NCI-H82 (cell line): ENCODE data around the gene POLR1A.

Experiments used
- DNase-seq: peaks from one replicate; lab custom pipeline; 2025; lab: John Stamatoyannopoulos, UW

Gene POLR1A

GRCh38 chr2:86105252-86105968 lies at the start of gene POLR1A:
POLR1A (minus strand) TSS chr2:86105886; CDS start chr2:86105776, 110 bp downstream.
- DNase-seq = peak; percentile 96

- DNase-seq = no peak
Observed at GRCh38 chr2:86150502-86150901, 44.8 kb upstream of the POLR1A start.

GRCh38 chr2:86147793-86148192 lies 42.1 kb upstream of the POLR1A start:
- DNase-seq = no peak

- DNase-seq = no peak
Observed at GRCh38 chr2:86143926-86144685, 38.4 kb upstream of the POLR1A start.

GRCh38 chr2:86143307-86143706 lies 37.6 kb upstream of the POLR1A start:
- DNase-seq = no peak

- no peak for DNase-seq
Observed at GRCh38 chr2:86142436-86143257, 37.0 kb upstream of the POLR1A start.

GRCh38 chr2:86140969-86141392 lies 35.3 kb upstream of the POLR1A start:
- DNase-seq = no peak

- DNase-seq = no peak
Observed at GRCh38 chr2:86139981-86140380, 34.3 kb upstream of the POLR1A start.

GRCh38 chr2:86138736-86139625 lies 33.3 kb upstream of the POLR1A start:
- no peak for DNase-seq

- no peak for DNase-seq
Observed at GRCh38 chr2:86136141-86136540, 30.5 kb upstream of the POLR1A start.

- no peak for DNase-seq
Observed at GRCh38 chr2:86135653-86136052, 30.0 kb upstream of the POLR1A start.

- no peak for DNase-seq
Observed at GRCh38 chr2:86134709-86135108, 29.0 kb upstream of the POLR1A start.

GRCh38 chr2:86124683-86125082 lies 19.0 kb upstream of the POLR1A start:
- no peak for DNase-seq

GRCh38 chr2:86123328-86123925 lies 17.7 kb upstream of the POLR1A start:
- no peak for DNase-seq

GRCh38 chr2:86118130-86118529 lies 12.4 kb upstream of the POLR1A start:
- no peak for DNase-seq

GRCh38 chr2:86107031-86107430 lies 1.3 kb upstream of the POLR1A start:
- DNase-seq = no peak

GRCh38 chr2:86105969-86106945 lies 571 bp upstream of the POLR1A start, which contains the start of gene PTCD3:
PTCD3 (plus strand) TSS chr2:86106235; CDS start chr2:86106248, 13 bp downstream.
- DNase-seq = peak; percentile 98

GRCh38 chr2:86102157-86102556 lies 3.5 kb downstream of the POLR1A start:
- DNase-seq = no peak

- no peak for DNase-seq
Observed at GRCh38 chr2:86097913-86098312, 7.8 kb downstream of the POLR1A start.
